ENCODE results near the gene PLEKHA1.

DNA sequence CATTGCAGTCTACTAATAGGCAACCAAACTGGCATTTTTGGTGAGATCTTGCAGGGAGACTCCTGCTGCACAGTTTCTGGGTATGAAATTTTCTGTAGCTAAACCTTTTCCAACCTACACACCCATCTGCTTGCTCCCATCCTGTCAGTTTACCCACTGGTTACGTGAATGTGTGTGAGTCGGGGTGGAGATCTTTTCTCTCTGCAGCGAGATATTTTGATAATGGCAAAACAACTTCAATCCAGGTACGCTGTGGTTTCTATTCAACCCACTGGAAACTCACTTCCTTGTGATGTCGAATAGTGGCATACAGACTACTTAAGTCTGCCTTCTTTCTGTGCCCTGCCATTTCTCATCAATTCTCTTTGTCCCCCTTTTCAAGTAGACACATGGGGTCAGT is 4.5 kb downstream of the PLEKHA1 start:
- TF ChIP-seq HDGF (IDR thresholded peaks at IDR 0.05; ENCODE audit: borderline replicate concordance) (no peak), BHLHE40 (IDR thresholded peaks at IDR 0.05; ENCODE audit: borderline replicate concordance) (no peak), ARNT (IDR thresholded peaks at IDR 0.05) (no peak), FOXM1 (IDR thresholded peaks at IDR 0.05; ENCODE audit: borderline replicate concordance) (no peak), SP1 (IDR thresholded peaks at IDR 0.05) (no peak), FOXK2 (IDR thresholded peaks at IDR 0.05) (no peak), FOXA1 (IDR thresholded peaks at IDR 0.05) (no peak), TARDBP (IDR thresholded peaks at IDR 0.05) (no peak), SUZ12 (IDR thresholded peaks at IDR 0.05) (no peak), NFRKB (IDR thresholded peaks at IDR 0.05) (no peak), ZNF384 (IDR thresholded peaks at IDR 0.05) (no peak)
- TF ChIP-seq, protein P1, sequence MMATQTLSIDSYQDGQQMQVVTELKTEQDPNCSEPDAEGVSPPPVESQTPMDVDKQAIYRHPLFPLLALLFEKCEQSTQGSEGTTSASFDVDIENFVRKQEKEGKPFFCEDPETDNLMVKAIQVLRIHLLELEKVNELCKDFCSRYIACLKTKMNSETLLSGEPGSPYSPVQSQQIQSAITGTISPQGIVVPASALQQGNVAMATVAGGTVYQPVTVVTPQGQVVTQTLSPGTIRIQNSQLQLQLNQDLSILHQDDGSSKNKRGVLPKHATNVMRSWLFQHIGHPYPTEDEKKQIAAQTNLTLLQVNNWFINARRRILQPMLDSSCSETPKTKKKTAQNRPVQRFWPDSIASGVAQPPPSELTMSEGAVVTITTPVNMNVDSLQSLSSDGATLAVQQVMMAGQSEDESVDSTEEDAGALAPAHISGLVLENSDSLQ (IDR thresholded peaks at IDR 0.05) = no peak
